GM21825 (cell line): ENCODE data around the gene KIF5B.
"Not testable (repeated sequence)": the region's sequence is repeated elsewhere in the genome, so short reads cannot be mapped to it uniquely, and the experiment has no call there.

Experiments
- ATAC-seq: cut with Tn5 transposase; IDR thresholded peaks from one replicate; pipeline ENCODE4 v1.9.1; 2021; ENCODE audit warnings: mild to moderate bottlenecking, moderate library complexity; ENCODE audit not compliant: unreplicated experiment

The KIF5B gene

DNA sequence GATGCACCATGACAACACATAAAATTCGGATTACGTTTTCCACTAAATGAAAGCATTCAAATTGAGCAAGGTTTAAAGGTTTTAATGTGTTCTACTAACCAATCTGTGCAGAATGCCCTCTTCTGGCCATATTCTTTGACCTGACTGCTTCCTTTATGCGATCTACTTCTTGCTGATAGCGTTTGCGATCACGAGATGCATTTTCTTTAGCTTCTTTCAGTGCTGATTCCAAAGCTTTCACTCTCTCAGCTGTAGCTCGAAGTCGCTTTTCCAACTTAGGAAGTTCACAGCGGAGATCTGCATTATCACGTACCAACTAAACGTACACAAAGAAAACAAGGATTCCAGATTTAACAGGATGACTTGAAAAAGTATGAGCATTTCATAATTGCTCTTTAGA is 39.2 kb downstream of the KIF5B start:
- ATAC-seq = no peak

DNA sequence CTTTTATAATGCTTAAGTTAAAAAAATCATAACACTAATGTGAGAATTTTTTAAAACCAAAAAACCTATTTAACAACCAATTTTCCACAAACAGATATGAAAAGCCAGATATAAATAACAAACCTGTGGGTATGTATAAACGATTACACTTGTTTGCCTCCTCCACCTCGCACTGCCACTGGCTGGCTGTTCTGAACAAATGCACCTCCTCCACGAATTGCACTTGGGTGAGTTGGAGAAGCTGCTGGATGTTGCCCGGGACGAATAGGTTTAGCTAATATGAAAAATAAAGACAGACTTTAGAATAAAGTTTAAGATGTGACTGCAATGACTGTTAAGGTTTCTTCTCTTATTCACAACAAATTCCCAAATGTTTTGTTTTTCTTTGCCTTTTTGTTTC is 40.8 kb downstream of the KIF5B start:
- no peak for ATAC-seq

DNA sequence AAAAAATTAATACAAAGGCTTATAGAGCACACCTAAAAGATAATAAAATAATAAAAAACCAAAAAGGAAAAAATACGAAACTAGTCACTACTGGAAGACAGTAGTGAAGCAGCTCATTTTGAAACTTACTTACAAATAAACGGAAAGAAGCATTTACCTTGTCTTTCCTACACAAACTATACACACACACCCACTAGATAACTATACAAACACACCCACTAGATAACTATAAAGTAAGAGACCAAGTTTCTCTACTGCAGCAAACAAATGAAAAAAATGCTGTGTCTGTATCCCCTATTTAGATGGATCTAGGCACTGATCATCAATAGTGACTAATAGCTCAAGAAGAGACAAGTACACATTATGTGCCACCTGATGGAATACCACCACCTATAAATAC is 49.2 kb downstream of the KIF5B start:
- ATAC-seq = no peak

DNA sequence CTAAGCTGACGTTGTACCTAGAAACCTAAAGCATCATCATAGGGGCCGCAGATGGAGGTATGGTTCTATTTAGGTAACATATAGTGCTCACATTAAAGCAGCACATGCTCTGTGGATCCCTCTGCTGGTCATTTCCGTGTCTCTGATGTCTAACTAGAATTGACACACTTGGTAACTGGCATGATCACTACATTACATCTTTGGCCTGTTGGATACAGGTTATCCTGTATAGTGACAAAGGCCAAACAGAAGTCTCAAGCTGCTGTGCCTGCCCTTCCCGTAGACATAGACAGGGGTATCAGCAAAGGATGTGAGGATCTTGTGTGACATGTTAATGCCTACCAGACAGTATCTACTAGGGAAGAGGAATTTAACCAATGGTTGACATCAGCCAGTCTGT is 51.2 kb downstream of the KIF5B start:
- no peak for ATAC-seq

DNA sequence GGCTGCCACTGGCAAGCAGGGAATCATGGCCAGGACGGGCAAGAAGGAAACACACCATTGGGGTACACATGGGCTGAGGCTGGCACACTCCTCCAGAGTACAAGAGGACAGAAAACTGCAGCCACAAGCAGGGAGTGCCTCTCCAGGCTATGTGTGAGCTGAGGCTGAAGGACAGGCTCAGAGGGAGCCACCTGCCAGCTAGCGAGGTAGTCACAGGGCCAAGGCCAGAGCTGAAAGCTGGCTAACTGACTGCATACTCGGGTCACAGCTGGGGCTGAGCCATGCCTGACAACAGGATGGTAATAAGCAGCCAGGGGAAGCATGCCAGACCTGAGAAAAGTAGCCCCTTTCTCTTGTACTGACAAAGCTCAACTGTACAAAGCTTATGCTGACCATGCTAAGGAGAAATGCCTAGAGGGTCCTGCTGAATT is 52.0 kb downstream of the KIF5B start:
- ATAC-seq = no peak

DNA sequence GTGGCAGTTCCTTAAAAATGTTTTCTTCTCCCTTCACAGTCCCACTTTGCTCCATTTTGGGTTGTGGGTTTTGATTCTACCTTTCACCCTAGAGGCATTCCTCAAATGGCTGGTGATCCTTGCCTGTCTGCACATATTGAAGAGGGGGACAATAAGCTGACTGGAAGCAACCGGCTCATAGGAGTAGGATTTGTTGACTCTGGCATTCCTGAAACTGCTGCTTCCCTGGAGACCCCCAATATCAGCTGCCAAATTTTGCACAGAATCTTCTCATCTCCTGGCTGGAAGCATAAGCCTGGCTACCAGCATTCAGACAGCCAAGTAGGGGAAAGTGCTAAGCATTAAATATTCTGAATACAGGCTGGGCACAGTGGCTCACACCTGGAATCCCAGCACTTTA is 53.7 kb downstream of the KIF5B start:
- no peak for ATAC-seq

DNA sequence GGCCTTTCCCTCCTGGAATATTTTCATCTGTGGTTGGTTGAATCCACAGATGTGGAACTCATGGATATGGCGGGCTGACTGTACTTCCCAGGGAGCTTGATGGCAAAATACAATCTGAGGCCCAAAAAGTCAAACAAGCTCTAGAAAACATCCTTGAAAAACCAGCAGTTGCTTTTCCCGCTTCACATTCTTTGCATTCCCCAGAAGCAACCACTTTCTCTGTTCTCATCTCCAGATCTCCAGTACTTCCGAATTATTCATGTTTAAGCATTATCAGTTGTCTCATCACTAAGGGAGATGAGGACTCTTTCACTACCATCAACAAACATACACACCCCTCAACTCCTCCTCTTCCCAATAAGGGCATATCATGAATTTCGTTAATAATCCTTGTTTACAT is 55.3 kb downstream of the KIF5B start:
- no peak for ATAC-seq

DNA sequence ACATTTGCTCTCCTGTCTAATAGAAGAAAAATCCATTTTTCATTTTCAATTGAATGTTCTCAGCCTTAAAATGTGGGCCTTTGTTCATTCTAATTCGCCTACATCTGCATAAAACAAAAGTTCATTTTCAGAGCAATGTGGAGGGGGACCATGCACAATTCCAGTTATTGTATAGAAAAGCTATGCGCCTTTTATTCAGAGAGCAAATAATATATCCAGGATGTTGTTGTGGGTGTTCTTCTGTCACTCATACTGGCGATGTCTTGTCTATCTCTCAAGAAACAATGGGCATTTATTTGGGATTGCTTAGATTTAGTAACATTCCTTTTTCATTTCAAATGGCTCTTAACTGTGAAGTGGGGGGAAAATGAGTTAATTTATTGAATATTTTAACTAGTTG is 56.4 kb downstream of the KIF5B start:
- ATAC-seq = no peak

DNA sequence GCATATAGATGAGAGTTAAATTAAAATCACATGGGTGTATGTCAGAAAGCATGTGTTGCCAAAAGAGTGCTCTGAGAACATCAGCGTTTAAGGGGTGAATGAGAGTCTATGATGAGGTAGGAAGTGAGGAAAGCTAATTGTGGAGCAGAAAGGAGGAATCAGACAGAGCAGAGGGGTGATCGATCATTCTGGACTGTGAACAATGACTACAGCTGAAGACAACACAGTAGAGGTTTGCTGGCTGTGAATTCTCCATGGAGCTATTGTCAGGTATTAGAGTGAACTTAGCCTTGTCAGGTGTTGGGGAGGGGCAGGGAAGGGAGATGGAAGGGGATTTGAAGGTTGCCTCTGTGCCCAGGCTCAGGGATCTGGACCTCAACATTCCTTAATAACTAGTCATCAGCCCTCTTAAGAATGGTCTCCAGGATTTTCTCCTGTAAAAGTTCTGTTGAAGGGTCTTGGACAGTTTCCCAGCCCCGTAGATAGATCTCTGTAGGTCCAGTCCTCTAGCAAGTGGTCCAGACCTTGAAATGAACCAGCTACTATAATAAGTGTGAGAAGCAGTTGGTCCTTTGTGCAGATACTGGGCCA is 57.1 kb downstream of the KIF5B start:
- ATAC-seq = no peak

DNA sequence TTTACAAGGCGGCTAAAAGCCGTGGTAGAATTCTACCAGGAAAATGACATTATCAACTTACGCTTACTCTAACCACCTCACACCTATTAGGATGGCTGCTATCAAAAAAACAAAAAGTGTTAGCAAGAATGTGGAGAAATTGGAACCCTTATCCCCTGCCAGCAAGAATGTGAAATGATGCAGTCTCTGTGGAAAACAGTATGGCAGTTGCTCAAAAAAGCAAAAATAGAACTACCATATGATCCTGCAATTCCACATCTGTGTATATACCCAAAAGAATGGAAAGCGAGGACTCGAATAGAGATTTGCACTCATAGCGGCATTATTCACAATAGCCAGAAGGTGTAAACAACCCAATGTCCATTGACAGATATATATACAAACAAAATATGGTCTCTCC is 61.3 kb downstream of the KIF5B start:
- no peak for ATAC-seq

DNA sequence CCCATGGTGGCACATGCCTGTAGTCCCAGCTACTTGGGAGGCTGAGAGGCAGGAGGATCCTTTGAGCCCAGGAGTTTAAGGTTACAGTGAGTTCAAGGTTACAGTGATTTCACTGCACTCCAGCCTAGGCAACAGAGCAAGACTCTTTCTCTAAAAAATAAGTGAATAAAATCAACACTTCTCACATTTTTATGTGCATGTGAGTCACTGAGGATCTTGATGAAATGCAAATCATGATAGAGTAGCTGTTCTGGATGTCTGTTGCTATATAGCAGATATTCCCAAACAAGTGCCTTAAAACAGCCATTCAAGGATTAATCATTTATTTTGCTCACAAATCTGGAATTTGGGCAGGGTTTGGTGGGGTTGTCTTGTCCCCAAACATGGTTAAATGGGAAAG is 65.3 kb downstream of the KIF5B start:
- no peak for ATAC-seq

DNA sequence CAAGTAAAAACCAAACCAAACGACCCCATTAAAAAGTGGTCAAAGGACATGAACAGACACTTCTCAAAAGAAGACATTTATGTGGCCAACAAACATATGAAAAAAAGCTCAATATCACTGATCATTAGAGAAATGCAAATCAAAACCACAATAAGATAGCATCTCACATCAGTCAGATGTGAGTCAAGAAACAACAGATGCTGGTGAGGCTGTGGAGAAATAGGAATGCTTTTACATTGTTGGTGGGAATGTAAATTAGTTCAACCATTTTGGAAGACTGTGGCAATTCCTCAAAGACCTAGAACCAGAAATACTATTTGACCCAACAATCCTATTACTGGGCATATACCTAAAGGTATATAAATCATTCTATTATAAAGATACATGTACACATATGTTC is 68.4 kb downstream of the KIF5B start:
- ATAC-seq = not testable (repeated sequence)

DNA sequence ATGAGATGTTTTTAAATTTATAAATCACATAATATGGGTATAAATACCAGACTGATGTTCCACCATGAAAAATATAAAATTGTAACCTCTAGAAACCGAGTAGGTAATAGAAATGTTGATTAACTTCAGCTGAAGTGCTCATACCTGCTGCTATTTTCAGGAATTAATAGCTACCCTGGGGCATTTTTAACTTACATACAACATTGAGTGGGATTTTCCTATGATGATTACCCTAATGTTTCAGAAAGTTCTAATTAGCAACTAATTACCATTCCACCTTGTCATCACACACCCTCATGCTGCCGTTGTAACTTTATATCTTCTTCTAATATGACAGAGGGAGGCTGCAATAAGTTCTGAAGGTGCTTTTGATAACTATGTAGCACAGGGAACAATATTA is 74.1 kb downstream of the KIF5B start:
- no peak for ATAC-seq

DNA sequence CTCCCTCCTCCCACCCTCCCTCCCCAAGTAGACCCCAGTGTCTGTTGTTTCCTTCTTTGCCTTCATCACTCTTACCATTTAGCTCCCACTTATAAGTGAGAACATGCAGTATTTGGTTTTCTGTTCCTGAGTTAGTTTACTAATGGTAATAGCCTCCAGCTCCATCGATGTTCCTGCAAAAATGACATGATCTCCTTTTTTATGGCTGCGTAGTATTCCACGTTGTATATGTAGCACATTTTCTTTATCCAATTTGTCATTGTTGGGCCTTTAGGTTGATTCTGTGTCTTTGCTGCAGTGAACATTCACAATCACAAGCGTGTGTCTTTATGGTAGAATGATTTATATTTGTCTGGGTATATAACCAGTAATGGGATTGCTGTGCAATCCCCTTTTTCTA is 75.8 kb downstream of the KIF5B start:
- no peak for ATAC-seq

DNA sequence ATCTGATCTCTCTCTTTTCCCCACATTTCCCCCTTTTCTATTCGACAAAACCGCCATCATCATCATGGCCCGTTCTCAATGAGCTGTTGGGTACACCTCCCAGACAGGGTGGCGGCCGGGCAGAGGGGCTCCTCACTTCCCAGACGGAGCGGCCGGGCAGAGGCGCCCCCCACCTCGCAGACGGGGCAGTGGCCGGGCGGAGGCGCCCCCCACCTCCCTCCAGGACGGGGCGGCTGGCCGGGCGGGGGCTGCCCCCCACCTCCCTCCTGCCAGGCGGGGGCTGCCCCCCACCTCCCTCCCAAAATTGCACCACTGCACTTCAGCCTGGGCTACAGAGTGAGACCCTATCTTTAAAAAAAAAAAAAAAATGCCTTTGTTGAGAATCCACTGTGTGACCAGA is 77.2 kb downstream of the KIF5B start:
- ATAC-seq = not testable (repeated sequence)

DNA sequence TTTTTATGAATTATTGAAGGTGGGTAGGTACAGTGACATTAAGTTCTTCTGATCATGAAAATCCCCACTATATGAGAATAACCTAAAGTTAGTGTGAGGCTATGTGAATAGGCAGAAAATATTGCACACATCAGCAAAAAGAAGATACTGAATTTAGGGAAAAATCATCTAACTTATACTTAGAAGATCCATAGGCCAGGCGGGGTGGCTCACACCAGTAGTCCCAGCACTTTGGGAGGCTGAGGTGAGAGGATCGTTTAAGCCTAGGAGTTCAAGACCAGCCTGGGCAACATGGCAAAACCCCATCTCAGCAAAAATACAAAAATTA is 78.1 kb downstream of the KIF5B start:
- ATAC-seq = no peak

DNA sequence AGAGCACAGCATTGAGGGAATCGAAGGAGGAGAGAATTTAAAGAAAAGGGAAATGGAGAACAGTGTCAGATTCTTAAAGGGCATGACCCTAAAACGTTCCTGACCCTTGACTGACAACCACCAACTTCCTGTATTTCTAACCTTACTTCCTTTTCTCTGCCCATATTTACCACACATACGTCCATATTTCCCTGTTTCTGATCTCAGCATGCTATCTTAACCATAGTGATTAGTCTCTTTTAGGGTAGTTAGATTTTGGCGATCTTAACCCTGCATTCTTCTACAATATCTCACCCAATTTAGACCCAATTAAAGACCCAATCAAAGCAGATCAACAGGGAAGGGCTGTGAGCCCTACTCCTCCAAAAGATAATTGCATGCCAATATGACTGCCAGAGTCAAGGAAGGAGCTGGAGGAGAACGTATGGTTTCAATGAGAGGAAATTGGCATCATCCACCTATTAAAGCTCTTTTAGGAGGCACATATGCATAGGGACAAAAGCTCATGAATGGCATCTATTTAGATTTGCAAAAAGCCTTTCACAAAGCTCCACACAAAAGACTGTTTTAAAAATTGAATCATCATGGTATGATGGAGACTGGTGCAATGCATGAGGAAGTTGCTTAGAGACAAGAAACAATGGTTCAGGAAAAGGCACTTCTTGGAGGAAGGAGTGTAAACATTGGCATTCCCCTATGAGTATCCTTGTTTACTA is 78.6 kb downstream of the KIF5B start:
- no peak for ATAC-seq

DNA sequence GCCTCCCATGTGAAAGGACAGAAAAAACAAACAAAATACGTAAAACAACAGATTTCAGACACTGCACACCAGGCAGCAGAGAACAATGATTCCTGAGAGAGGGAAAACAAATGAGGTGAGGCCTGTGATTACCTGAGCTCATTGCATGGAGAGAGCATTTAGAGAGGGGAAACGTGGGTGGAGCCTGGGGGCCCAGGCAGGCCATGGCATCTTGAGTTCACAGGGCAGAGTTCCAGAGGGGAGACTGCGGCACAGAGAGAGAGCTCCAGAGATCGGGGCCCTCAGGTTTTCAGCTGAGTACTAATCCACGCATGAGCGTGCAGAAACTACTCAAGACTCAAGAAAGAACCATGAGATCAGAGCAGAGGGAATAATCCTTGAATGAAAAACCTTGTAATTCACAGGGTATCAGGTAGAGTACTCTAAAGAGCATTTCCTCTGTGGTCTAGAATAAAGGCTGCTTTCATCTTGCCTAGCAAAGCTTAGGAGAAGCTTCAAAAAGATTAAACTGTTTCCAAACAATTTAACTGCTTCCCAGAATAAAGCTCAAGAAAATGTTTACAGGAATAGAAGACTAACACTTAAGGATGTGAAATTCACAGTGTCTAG is 81.0 kb downstream of the KIF5B start:
- ATAC-seq = no peak

DNA sequence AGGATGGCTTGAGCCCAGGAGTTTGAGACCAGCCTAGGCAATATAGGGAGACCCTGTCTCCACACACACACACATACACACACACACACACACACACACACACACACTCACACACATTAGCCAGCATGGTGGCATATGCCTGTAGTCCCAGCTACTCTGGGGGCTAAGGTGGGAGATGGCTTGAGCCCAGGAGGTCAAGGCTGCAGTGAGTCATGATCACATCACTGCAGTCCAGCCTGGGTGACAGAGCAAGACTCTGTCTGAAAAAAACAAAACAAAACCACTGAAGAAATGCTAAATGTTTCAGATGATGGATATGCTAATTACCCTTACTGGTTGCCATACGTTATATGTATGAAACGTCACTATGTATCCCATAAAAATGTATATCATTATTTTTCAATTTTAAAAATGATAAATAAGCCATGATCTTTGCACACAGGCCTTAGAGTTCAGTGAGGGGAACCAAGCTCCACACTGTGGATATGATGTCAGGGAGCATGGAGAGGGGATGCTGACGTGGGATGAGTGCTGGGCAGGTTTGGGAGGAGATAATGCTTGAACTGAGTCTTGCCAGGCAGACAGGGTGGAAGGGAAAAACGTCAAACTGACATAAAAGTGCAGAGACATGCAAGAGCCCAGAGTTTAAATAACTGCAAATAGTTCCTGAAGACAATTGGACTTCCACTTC is 81.6 kb downstream of the KIF5B start:
- ATAC-seq = no peak

DNA sequence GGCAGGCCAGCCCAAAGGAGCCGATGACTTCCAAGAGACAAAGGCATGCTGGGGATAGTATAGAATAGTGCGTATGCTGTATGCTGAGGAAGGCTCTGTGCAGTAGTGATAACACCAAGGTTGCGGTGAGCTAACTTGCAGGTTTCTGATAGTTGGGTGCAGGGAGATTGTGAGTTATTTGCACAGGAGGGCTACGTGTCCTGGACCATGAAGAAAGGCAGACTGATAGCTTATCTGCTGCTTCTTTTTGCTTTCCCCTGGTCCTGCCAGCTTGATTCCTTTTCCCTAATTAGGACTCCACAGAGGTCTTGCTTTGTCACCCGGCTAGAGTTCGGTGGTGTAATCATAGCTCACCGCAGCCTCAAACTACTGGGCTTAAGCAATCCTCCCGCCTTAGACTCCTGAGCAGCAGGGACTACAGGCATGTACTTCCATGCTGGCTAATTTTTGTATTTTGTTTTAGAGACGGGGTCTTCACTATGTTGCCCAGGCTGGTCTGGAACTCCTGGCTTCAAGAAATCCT is 83.6 kb downstream of the KIF5B start:
- no peak for ATAC-seq

DNA sequence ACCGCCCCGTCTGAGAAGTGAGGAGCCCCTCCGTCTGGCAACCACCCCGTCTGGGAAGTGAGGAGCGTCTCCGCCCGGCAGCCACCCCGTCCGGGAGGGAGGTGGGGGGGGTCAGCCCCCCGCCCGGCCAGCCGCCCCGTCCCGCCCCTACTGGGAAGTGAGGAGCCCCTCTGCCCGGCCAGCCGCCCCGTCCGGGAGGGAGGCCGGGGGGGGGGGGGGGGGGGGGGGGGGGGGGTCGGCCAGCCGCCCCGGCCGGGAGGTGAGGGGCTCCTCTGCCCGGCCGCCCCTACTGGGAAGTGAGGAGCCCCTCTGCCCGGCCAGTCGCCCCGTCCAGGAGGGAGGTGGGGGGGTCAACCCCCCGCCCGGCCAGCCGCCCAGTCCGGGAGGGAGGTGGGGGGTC is 86.4 kb downstream of the KIF5B start:
- not testable (repeated sequence) for ATAC-seq

DNA sequence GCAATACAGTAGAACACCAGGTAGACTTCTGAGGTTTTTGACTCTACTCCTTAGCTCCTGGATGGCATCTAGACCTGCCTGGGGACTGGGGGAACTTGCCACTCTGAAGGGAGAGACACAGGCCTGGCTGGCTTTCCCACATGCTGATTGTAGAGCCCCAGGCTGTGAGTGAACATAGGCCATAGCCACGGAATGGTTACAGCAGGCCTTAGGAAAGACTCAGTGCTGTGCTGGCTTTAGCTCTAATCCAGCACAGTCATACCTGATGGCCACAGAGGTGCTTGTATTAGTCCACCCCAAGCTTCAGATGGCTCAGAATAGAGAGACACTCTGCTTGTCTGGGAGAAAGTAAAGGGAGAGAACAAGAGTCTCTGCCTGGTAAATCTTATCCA is 92.6 kb downstream of the KIF5B start:
- no peak for ATAC-seq
